Activated CD4-positive, alpha-beta T cell treated with anti-CD3 and anti-CD28 coated beads, Interleukin-2, amount 10 ng/mL, durations not matched to agents 7 days and 5 days (primary cell): ENCODE data around the gene GLA. TPM values are rescaled to one million over a fixed set of nuclear protein-coding genes. Genes with fewer than 3 reads are reported as not detected.

Source experiments
- total RNA-seq, 2 experiments: library from RNA; stranded (reverse); gene quantifications; one replicate each; pipeline ENCODE4 v1.2.3, GENCODE V29; 2021

The GLA gene
- total RNA-seq, 2 experiments from 2014 or later, result 28.9 to 29.5 TPM

Other genes starting within 250 kb of the GLA start
- 1 to 10 TPM in 1 of 2 experiments, under 1 TPM in 1; 0.87 to 1.0 TPM for gene DRP2, start 188.1 kb downstream of the GLA start, total RNA-seq
- gene TAF7L, start 116.6 kb downstream of the GLA start, total RNA-seq, result not detected
- 10 to 100 TPM; 11.6 to 13.5 TPM for gene TIMM8A, start 59.2 kb downstream of the GLA start, total RNA-seq
- not detected for gene BTK, start 21.7 kb downstream of the GLA start, total RNA-seq
- 100 to 1,000 TPM; 255 to 425 TPM for gene RPL36A, start 16.9 kb downstream of the GLA start, total RNA-seq
- gene HNRNPH2, start 297 bp upstream of the GLA start, total RNA-seq, result 10 to 100 TPM; 41.7 to 46.9 TPM
- gene ARMCX4, start 77.5 kb upstream of the GLA start, total RNA-seq, result 1 to 10 TPM in 1 of 2 experiments, under 1 TPM in 1; 0.96 to 1.3 TPM
- gene ARMCX1, start 142.6 kb upstream of the GLA start, total RNA-seq, result under 1 TPM; 0.08 to 0.12 TPM
- 10 to 100 TPM; 35.2 to 40.8 TPM for gene ARMCX6, start 210.1 kb upstream of the GLA start, total RNA-seq
- gene ARMCX3, start 215.2 kb upstream of the GLA start, total RNA-seq, result 10 to 100 TPM; 17.0 to 23.3 TPM